Vagina (tissue), 2 donors: ENCODE measurements around the gene CFAP99. TPM values are rescaled to one million over a fixed set of nuclear protein-coding genes. Genes with fewer than 3 reads are reported as not detected.

ENCODE experiments used
- DNase-seq, 2 donors: peaks; one replicate each; pipeline ENCODE4 v3.0.0-alpha.2; 2017; ENCODE audit errors: extremely low spot score in 2 of 2
- H3K27ac ChIP-seq: fragments of 200-600 bp; sonication (generic); one replicate; pipeline ENCODE4 v1.5.1; 2019
- H3K27me3 ChIP-seq: fragments of 200-600 bp; sonication (generic); one replicate; pipeline ENCODE4 v1.5.1; 2019
- H3K36me3 ChIP-seq, 2 donors: fragments of 200-600 bp; sonication (generic); one replicate each; pipeline ENCODE4 v1.5.1; 2017 to 2019
- H3K4me1 ChIP-seq: fragments of 200-600 bp; sonication (generic); one replicate; pipeline ENCODE4 v1.5.1; 2019
- H3K4me3 ChIP-seq, 2 donors: fragments of 200-600 bp; sonication (generic); 1 replicate in 1 of 2; 2 replicates in 1 of 2; pipeline ENCODE4 v1.5.1; 2016 to 2019
- H3K9me3 ChIP-seq: fragments of 200-600 bp; sonication (generic); one replicate; pipeline ENCODE4 v1.5.1; 2019
- CTCF ChIP-seq, 3 experiments: fragments of 450-650 bp in 2 of 3; fragments of 200-600 bp in 1 of 3; sonication (generic) in 1 of 3; IDR thresholded peaks; one replicate each; pipeline ENCODE4 v1.5.1; 2017 to 2019; ENCODE audit warnings: antibody characterized with exemption in 3 of 3, mild to moderate bottlenecking in 2 of 3, moderate library complexity in 2 of 3
- POLR2A ChIP-seq, 2 donors: fragments of 450-650 bp; IDR thresholded peaks; one replicate each; pipeline ENCODE4 v1.6.1; 2017; ENCODE audit warnings: antibody characterized with exemption in 2 of 2, mild to moderate bottlenecking in 2 of 2, moderate library complexity in 2 of 2
- POLR2AphosphoS5 ChIP-seq, 2 donors: sonication (generic); formaldehyde crosslinking; IDR thresholded peaks; one replicate each; pipeline ENCODE4 v1.9.0; 2017; ENCODE audit warnings: antibody characterized with exemption in 2 of 2, mild to moderate bottlenecking in 2 of 2, low read depth in 1 of 2; ENCODE audit not compliant: insufficient read depth in 1 of 2
- intact Hi-C: fragments of 100-400 bp; cut with DNase I; formaldehyde crosslinking; loops from one replicate; pipeline ENCODE4 v1.15.1; 2023
- total RNA-seq: library from RNA; depleted of rRNA; stranded (reverse); fragments of >200 nt; gene quantifications from one replicate; pipeline ENCODE4 v1.2.3, GENCODE V29; 2016

Gene CFAP99
- total RNA-seq, 1 donor from 2014 or later: not detected

GRCh38 chr4:2412885-2413716, 5.7 kb upstream of the CFAP99 start:
- H3K36me3 ChIP-seq: no peaks in the 10 kb centered on the region
- DNase-seq: no peak
- H3K4me1 ChIP-seq: peaks cover 47% of the 10 kb centered on the region
- intact Hi-C loops: loop anchor here (10.0 kb wide), 1 partner anchor 148 kb away; the partner anchor contains the start of gene MXD4
- no peaks in the 10 kb centered on the region for H3K27me3 ChIP-seq
- no peaks in the 10 kb centered on the region for H3K9me3 ChIP-seq
- no peak for TF ChIP-seq POLR2A (IDR thresholded peaks at IDR 0.05)
- peak; percentile 23 to 69 for TF ChIP-seq POLR2AphosphoS5 (IDR thresholded peaks at IDR 0.05; ENCODE audit: insufficient read depth in 1 of 2, low read depth in 1 of 2)
- peak in 1 of 3 experiments; percentile 11 for TF ChIP-seq CTCF (IDR thresholded peaks at IDR 0.05)
- peak overlapping the region; percentile 15 to 33 for H3K4me3 ChIP-seq
- peak overlapping the region; percentile 31 for H3K27ac ChIP-seq

GRCh38 chr4:2413821-2414610, 4.7 kb upstream of the CFAP99 start:
- peak overlapping the region; percentile 31 for H3K27ac ChIP-seq
- intact Hi-C loops: loop anchor here (10.0 kb wide), 1 partner anchor 149 kb away; the partner anchor contains the start of gene MXD4
- TF ChIP-seq CTCF (IDR thresholded peaks at IDR 0.05) (no peak), POLR2AphosphoS5 (IDR thresholded peaks at IDR 0.05; ENCODE audit: insufficient read depth in 1 of 2, low read depth in 1 of 2) (no peak), POLR2A (IDR thresholded peaks at IDR 0.05) (no peak)
- H3K4me1 ChIP-seq: peaks cover 50% of the 10 kb centered on the region
- H3K36me3 ChIP-seq: no peaks in the 10 kb centered on the region
- H3K27me3 ChIP-seq: no peaks in the 10 kb centered on the region
- H3K4me3 ChIP-seq: peak overlapping the region in 1 of 2 donors; percentile 33
- DNase-seq: no peak
- H3K9me3 ChIP-seq: no peaks in the 10 kb centered on the region

- Histone ChIP-seq H3K36me3 (no peaks in the 10 kb centered on the region), H3K4me3 (no peak overlapping the region), H3K27me3 (no peaks in the 10 kb centered on the region), H3K9me3 (no peaks in the 10 kb centered on the region), H3K27ac (no peak overlapping the region), H3K4me1 (peaks cover 60% of the 10 kb centered on the region)
- no peak for DNase-seq
- no peak for TF ChIP-seq CTCF (IDR thresholded peaks at IDR 0.05)
- no peak for TF ChIP-seq POLR2A (IDR thresholded peaks at IDR 0.05)
- TF ChIP-seq POLR2AphosphoS5 (IDR thresholded peaks at IDR 0.05; ENCODE audit: insufficient read depth in 1 of 2, low read depth in 1 of 2): no peak
- intact Hi-C loops: loop anchor here (5.0 to 10.0 kb wide), 2 partner anchors 150 to 173 kb away; partner anchors contain the start of genes HAUS3, MXD4 and POLN
These were observed 3.5 kb upstream of the CFAP99 start for GRCh38 chr4:2415213-2415612.

- H3K4me1 ChIP-seq: peaks cover 60% of the 10 kb centered on the region
- H3K27me3 ChIP-seq: no peaks in the 10 kb centered on the region
- TF ChIP-seq POLR2A (IDR thresholded peaks at IDR 0.05) (no peak), CTCF (IDR thresholded peaks at IDR 0.05) (no peak), POLR2AphosphoS5 (IDR thresholded peaks at IDR 0.05; ENCODE audit: insufficient read depth in 1 of 2, low read depth in 1 of 2) (no peak)
- H3K27ac ChIP-seq: no peak overlapping the region
- DNase-seq: no peak
- intact Hi-C loops: loop anchor here (5.0 to 10.0 kb wide), 2 partner anchors 151 to 174 kb away; partner anchors contain the start of genes HAUS3, MXD4 and POLN
- no peaks in the 10 kb centered on the region for H3K36me3 ChIP-seq
- H3K9me3 ChIP-seq: no peaks in the 10 kb centered on the region
- peak overlapping the region; percentile 54 to 85 for H3K4me3 ChIP-seq
These were observed 2.7 kb upstream of the CFAP99 start for GRCh38 chr4:2415881-2416563.
